UCSD-AML1 (cell line): ENCODE results near the gene MORF4L2.
"Not testable (repeated sequence)": the region's sequence is repeated elsewhere in the genome, so short reads cannot be mapped to it uniquely, and the experiment has no call there.

Experiments
- DNase-seq: peaks from one replicate; lab custom pipeline; 2025; ENCODE audit not compliant: unreplicated experiment; lab: John Stamatoyannopoulos, UW

Gene MORF4L2

DNA sequence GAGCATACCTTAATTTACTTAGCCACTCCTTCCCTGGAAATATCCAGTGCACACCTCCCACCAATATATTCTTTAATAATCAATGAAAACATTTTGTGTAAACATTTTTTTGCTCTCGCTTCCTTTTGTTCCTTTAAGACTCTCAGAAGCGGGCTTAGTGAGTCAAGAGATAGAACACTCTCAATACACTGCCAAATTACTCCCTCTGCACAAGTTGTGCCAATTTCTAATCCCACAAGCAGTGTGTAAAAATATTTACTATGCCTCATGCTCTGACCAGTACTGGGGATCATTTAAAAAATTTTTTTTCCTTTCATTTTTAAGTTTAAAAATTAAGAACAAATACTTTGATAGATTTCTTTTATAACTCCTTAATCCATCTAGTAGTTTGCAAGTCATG, 5.1 kb downstream of the MORF4L2 start:
- no peak for DNase-seq

DNA sequence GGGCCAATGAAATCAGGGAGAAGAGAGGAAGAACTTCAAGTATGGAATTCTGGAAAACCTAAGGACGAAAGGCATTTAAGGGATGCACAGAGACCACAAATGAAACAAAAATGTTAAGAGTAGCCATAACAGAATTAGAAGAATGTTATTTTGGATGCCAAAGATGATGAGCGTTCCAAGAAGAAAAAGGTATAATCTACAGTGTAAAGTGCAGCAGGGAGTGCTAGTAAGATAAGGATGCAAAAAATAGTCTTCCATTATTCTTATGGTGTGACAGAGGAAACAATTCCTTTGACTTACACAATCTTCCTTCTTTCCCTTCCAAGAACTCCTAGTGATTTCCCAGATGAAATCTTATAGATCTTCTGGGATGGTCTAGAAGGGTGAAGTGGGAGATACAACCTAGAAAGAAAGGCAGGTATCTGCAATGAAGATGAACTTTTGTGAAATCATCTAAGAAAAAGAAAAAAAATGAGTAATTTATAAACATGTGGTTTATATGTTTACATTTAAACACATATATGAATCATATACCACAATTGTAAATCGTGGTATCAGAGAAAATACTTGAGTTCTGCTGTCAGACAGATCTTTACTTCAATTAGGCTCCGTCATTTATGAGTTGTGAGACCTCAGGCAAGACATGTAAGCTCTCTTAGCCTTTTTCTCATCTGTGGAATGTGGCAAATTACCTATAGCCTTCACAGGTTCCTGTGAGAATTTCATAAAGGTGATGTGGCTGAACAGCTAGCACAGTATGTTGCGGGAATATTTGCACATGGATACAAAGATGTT, 8.1 kb downstream of the MORF4L2 start:
- DNase-seq = no peak

DNA sequence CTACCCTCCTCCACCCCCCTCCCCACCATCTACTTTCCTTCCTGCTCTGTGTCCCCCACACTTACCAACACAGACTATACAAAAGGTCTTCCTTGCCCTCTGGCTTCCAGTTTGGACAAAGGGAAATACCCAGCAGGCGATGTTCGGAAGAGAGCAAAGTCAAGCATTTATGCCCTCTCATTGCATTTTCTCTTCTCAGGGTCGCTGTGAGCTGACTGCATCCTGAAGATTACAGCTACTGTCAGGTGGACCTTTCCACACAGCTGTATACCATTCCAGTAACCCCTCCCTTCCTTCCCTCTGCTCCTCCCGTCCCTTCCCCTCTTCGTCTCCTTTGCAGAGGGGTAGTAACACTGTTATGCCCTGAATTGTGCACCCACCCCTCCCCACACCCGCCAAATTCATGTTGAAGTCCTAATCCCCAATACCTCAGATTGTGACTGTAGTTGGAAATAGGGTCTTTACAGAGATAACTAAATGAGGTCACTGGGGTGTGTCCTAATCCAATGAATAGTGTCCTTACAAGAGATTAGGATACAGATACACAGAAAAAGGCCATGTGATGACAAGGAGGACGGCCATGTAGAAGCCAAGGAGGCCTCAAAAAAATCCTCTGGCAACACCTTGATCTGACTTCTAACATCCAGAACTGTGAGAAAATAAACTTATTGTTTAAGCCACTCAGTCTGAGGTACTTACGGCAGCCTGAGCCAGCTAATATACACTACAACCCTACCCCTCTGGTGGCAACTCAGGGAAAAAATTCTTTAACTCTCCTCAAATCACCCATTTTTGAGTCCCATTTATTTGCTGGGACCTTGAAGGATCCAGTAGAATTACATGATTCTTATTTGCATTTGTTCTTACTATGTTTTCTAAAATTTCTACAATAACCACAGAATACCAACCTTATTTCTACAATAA, 11.7 kb downstream of the MORF4L2 start:
- DNase-seq = no peak

DNA sequence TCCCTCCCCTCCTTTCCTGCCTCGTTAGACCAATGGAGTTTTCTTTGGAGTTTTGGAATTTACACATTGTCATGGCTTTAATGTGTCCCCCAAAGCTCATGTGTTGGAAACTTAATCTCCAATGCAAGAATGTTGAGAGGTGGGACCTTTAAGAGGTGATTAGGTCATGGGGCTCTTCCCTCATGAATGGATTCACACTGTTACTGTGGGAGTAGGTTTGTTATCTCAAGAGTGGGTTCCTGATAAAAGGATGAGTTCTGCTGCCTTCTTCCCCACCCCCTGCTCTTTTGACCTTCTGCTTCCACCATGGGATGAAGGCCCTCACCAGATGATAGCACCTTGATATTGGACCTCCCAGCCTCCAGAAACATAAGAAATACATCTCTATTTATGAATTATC, 16.8 kb downstream of the MORF4L2 start:
- no peak for DNase-seq

DNA sequence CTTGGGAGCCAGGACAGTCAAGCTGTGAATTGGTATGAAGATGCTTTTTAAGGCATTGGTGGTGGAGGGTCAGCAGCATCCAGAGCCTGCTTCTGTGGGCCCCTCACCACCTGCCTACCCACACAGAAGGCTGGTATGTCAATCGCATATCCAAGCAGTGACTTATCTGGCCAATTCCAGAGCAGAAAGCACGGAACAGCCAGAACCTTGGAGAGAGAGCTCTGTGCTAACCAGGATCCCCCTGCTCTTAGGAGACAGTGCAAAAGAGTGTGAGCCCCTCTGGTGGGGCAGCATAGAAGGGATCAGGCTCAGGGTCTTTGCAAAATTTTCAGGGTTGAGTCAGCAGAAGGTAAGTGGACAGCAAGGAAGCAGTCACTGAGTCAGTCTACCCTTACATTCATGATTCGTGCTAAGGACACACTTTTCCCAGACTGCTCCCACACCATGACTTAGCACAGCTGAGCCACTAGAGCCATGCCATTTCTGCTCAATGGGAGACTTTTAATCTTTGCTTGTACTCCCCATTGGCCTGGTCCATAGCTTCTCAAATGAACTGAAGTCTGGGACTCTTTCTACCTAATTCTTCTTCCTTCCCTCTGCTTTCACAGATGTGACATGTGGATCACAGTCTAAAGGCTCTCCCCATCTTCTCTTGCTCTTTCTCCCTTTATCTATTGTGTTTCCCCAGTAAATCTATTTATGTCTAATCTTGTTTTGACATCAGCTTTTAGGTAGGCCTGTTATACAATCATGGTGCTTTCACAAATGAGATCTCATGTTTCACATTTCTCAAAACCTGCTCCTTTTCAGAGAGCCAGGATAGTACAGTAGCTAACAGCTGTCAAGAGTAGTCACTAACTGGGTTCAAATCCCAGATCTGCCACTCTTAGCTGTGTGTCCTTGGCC, 20.0 kb downstream of the MORF4L2 start:
- no peak for DNase-seq

DNA sequence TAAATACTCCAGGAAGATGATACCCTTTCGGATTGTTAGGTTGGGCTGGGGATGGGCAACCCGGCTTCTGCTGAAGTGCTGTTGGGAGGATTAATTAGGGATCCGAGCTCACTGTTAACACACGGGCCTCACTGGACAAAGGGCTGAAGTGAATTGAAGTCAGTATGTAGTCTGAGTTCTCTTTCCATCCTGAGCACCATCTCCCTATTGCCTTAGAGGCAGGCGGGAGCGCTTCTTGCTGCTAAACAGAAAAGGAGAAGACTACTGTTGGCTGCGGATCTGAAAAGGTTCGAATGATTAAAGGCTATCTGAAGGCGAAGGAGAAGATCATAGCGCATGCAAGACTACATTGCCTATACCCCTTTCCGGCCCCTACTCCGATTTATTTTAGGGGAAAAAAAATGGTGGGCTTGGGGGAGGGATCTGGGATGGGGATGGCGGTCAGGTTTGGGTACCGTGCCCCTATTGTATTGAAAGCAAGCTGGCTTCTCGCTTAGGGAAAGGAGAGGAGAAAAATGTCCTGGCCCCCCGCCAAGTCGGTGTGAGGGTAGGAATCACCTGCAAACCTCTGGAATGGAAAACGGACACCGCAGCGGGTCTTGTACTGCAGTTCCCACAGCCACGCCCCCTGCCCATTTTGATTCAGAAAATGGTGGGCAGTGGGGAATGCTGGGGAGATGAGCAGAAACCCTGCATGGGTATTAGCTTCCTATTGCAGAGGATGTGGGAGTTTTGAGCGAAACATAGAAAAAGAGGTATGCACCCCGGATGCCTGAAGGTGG, 22.3 kb downstream of the MORF4L2 start:
- no peak for DNase-seq

DNA sequence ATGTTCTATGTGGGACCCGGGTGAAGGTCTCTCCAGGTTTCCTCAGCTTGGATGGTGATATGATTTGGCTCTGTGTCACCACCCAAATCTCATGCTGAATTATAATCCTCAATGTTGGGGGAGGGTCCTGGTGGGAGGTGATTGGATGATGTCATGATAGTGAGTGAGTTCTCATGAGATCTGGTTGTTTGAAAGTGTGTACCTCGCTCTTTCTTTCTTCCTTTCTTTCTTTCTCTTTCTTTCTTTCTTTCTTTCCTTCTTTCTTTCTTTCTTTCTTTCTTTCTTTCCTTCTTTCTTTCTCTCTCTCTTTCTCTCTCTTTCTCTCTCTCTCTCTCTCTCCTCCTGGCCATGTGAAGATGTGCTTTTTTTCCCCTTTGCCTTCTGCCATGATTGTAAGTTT, 27.0 kb downstream of the MORF4L2 start:
- not testable (repeated sequence) for DNase-seq

DNA sequence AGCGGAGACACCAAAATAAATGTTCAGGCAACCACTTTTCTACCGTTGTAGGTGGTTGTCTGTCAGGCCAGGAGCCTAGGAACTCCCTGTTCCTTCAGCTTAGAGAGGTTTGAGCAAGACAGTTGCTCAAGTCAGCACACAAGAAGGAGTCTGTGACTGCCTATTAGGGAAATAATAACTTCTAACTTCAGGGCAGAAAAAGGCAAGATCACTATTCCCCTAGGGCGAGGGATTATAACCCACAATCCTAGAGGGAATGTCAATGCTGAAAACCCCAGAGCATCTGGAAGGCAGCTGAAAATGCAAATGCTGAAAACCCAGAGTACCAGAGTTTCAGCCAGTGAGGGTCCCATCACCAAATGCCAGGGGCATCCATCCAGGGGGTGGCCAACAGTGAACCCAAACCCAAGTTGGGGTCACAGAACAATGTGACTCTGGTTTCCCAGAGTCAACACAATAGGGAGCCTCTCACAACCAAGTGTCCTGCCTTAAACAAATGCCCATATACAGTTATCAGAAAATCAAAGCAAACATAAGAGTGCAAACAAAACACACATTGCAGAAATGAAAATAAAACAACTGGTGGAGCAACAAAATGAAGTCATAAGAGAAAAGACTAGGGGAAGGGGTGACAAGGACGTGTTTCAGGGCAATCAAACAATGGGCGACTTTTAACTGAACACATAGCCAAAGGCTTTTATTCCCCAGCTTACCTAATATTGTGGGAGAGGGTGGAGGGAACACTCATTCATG, 27.6 kb downstream of the MORF4L2 start:
- DNase-seq = no peak

DNA sequence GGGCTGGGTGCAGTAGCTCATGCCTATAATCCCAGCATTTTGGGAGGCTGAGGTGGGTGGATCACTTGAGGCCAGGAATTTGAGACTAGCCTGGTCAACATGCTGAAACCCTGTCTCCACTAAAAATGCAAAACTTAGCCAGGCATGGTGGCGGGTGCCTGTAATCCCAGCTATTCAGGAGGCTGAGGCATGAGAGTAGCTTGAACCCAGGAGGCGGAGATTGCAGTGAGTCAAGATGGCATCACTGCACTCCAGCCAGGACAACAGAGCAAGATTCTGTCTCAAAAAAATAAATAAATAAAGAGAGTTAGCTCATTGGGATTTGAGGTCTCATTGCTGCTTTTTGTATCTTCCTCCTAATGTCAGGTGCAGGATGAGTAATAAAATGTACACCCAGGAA, 29.4 kb downstream of the MORF4L2 start:
- DNase-seq = not testable (repeated sequence)

DNA sequence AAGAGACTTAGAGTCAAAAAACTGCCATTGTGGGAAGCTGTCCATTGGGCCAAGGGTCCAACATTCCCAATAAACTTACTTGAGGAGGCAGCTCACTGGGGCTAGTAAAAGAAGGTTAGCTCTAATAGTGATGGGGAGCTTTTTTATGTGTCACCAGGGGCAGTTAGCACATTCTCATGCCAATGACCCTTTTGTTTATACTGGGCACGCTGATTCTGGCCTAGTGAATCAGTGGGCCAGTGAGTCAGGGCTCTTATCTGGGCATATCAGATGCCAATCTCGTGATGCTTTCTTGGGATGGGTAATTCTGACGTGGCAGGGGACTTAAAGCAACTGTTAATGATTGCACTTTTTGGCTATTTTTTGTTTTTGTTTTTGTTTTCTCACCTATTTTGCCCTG, 29.9 kb downstream of the MORF4L2 start:
- no peak for DNase-seq

DNA sequence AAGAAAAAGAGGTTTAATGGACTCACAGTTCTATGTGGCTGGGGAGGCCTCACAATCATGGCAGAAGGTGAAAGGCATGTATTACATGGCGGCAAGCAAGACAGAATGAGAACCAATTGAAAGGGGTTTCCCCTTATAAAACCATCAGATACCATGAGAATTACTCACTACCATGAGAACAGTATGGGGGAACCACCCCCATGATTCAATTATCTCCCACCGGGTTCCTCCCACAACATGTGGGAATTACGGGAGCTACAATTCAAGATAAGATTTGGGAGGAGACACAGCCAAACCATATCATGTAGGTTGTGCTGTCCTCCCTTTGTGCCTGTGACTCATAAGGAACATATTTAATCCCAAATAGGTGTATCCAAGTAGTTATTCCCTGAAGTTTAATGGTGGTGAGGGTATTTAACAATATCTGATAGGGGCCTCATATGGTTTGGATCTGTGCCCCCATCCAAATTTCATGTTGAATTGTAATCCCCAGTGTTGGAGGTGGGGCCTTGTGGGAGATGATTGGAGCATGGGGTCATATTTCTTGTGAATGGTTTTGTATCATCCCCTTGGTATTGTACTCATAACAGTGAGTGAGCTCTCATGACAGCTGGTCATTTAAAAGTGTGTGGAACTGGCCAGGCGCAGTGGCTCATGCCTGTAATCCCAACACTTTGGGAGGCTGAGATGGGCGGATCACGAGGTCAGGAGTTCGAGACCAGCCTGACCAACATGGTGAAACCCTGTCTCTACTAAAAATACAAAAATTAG, 31.1 kb downstream of the MORF4L2 start:
- not testable (repeated sequence) for DNase-seq

DNA sequence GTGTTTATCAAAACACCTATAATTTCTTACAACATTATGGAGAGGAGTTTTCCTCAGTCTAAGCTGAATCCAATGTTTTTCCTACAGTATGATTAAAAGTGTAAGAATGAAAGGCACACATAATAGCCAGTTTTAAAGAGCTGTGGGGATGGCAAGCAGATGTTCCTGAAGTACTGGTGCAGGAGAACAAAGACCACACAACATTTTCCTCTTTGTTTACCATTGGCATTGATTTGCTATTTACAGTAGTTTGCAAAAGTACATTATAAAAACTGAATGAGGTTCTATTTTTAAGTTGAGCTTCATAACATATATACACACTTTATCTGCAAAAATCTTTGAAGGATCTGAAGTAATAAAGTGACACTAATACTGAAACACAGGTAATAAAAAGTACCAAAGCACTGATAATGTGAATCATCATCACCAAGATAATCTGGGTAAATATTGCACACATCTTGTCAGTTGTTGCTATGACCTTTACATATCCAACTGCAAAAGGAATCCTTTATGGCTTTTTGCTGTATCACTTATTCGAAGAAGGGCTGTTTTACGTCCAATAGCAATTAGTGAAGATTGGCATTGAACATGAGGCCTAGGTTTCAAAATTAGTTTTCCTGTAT, 35.2 kb downstream of the MORF4L2 start:
- DNase-seq = no peak

DNA sequence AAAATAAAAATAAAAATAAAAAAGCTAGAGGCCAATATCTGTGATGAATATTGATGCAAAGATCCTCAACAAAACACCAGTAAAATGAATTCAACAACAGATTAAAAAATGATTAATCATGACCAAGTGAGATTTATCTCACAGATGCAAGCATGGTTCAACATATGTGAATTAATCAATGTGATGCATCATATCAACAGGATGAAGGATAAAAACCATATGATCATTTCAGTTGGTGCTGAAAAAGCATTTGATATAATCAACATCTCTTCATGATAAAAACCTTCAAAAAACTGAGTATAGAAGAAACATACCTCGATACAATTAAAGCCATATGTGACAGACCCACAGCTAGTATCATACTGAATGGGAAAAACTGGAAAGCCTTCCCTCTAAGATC, 38.9 kb downstream of the MORF4L2 start:
- no peak for DNase-seq

DNA sequence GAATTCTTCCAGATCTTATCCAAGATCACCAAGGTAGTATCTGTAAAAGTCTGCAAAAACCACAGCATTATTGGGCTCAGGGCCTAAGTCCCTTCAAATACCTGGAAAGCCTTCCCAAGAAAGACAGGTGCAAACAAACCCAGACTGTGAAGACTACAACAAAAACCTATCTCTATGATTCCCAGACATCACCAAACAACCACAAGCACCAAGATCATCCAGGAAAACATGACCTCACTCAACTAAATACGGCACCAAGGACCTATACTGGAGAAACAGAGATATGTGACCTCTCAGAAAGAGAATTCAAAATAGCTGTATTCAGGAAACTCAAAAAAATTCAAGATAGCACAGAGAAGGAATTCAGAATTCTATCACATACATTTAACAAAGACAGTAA, 42.4 kb downstream of the MORF4L2 start:
- DNase-seq = no peak

DNA sequence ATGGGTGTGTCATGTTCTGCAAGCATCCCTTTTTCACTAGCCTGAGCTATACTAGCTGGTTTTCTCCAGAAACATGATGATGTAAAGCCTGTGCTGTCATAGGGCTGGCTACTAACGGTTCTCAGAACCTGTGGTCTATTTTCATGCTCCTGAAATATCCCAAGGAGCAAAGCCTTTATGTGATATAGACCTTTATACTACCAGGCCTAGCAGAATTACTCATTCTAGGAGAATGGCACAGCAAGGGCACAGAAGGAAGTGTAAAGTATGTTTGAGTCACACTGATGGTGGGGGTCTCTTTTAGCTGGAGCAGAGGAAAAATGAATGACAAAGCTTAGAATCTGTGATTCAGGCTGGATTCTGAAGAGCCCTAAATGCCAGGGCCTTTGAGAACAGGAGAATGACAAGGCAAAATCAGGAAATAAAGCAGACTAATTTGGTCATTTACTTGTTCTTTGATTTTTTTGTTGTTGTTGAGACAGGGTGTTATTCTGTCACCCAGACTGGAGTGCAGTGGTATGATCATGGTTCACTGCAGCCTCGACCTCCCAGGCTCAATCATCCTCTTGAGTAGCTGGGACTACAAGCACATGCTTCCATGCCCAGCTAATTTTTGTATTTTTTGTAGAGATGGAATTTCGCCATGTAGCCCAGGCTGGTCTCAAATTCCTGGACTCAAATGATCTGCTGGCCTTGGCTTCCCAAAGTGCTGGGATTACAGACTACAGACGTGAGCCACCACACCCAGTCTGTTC, 45.9 kb downstream of the MORF4L2 start:
- no peak for DNase-seq

DNA sequence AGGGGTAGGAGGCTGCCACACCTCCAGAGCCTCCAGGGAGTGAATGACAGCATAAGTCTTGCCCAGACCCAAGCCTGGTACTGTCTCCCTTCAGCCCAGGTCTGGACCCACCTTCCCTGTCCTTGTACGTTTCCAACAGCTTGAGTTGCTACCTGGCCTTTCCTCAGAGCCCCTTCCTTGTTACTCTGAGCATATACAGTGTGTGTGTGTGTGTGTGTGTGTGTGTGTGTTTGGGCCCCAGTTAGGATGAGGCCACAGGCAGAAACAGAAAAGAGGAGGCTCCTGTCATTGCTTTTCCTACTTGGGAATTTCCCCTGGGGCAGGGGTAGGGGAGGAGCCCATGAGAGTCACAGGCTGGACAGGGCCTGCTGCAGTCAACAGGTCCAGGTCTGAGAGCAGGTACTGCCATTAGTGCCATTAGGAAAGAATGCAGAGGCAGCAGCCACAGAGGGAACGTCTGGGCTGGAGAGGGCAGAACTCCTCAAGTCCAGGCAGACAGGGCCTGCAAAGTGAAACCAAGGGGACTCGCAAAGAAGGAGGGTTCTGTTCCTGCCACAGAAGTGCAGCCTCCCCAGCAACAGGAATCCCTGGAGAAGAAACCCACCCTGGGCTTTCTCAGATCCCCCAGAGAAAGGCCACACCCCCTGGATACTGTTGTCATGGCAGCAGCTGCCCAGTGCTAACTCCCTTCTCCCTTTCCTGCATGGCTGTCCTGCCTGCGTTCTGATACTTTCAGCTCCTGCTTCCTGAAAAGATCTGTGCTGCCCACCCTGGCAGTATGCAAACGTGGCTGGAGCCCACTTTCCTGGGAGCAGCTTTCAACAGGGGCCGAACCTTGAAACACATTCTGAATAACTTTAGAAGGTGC, 47.8 kb downstream of the MORF4L2 start:
- DNase-seq = not testable (repeated sequence)
